A549 treated with GW870086 at 1 μM for 4 hours (cell line): ENCODE data around the gene CDHR2. TPM values are rescaled to one million over a fixed set of nuclear protein-coding genes. Genes with fewer than 3 reads are reported as not detected.

Experiments used
- total RNA-seq: library from RNA; stranded (reverse); fragments of 200-300 nt; extraction: Qiagen RNA extraction; gene quantifications from 5 replicates; pipeline ENCODE4 v1.2.3, GENCODE V29; 2022; ENCODE audit warnings: low read depth

The CDHR2 gene
- 0.06 to 0.33 TPM (median 0.14 TPM) in 4 of 5 replicates, not detected in the other for total RNA-seq

DNA sequence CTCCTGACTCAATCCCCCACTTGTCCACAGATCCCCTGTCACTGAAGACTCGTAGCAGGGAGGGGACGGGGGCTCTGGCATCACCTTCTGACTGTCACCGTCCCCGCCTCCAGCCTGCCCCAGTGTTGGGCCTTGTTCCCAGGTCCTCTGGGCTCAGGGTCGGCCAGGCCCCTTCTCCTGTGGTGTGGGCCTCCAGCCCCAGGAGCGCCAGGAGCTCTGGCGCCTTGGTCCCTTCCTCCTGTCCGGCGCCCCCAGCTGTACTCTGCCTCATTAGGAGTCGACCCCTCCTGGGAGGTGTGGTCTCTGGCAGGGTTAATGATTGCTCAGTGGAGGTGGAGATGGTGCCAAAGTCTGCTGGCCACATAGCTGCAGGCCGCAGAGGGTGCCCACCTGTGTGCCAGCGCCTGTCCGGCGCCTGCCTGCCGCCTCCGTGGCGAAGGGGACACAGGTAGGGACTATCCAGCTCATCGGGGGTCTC, at the start of gene CDHR2:
CDHR2 (plus strand) TSS at position 376 of the 478 bp plus-strand sequence. CDS start 16,011 bp downstream, outside the sequence.

GRCh38 chr5:176536902-176537553, 12.1 kb upstream of the CDHR2 start, which contains the start of gene RNF44:
TSS of gene RNF44 (minus strand) at chr5:176537402. CDS start at chr5:176532472, 4,930 bp downstream.

DNA sequence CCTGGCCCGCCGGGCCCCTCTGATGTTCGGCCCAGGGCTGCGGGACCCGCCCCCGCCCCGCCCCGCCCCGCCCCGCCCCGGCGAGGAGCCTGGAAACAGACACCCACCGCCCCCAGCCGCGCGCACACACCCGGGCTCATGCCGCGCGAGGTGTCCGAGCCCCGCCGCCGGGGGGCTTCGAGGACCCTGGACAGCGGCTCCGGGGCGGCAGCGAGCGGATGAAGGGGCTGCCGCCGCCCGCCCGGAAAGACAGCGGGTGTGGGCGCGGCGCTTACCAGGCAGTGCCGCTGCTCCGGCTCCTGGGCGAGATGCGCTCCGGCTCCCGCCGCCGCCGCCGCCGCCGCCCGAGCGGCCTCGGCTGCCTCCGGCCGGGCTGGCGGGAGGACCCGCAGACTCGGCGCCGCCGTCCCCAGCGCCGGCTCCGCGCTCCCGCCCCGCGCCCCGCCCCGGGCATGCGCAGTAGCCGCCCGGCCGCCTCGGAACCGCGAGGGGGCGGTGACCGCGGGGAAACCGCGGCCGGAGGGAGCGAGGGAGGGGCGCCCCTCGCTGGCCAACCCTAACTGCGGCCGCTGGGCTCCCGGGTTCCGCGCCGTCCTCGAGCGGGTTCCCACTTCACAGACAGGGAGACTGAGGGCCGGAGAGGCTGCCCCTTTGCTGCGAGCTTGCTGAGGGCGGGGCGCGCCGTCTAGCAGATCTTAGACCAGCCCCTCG, 60.7 kb downstream of the CDHR2 start, which contains the start of gene GPRIN1:
GPRIN1 (minus strand) TSS at position 433 of the 711 bp plus-strand sequence. CDS start 10,322 bp downstream, outside the sequence.

DNA sequence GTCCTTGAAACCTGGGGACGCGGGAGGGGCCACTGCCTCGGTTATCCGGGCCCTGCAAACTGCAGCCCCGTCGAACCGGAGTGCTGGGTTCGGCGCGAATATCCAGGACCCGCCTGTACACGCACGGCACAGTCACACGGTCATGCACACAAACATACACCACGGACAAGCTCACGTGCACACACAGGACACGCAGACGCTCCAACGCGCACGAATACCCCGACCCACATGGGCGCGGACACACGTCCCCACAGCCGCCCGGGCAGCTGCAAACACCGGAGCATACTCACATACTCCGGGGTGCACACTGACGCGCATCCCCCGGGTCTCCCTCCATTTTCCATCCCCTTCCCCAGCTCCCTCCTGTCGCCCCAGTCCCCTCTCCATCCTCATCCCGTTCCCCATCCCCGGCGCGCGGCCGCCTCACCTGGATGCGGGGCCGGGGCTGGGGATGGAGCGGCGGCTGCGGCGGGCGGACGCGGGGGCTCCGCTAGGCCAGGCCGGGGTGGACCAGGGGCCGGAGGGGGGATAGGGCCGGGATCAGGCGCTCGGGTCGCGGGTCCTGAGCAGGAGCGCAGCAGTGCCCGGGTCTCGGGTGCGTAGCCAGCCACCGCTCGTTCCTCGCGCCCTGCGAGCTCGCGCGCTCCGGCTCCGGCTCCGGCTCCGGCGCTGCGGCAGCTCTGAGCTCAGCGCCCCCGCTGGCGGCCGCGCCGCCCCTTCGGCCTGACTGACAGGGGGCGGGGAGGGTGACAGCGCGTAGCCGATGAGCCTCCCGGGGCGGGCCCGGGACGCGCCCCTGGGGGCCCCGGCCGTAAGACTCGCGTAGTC, 80.9 kb downstream of the CDHR2 start, which contains the start of the genes EIF4E1B and SNCB:
EIF4E1B (plus strand) TSS at position 823 of the 828 bp plus-strand sequence. CDS start 12,113 bp downstream, outside the sequence.
SNCB (minus strand) TSS at position 682 of the 828 bp plus-strand sequence. CDS start 880 bp downstream, outside the sequence.

Other genes starting within 250 kb of the CDHR2 start
- 64.0 to 83.7 TPM (median 79.6 TPM) in 5 replicates for gene KIAA1191, start 187.6 kb upstream of the CDHR2 start, total RNA-seq
- gene ARL10, start 183.9 kb upstream of the CDHR2 start, total RNA-seq = 0.28 to 1.4 TPM (median 0.73 TPM) in 5 replicates
- gene NOP16, start 160.7 kb upstream of the CDHR2 start, total RNA-seq = 115 to 140 TPM (median 125 TPM) in 5 replicates
- 248 to 281 TPM (median 257 TPM) in 5 replicates for gene HIGD2A, start 160.6 kb upstream of the CDHR2 start, total RNA-seq
- 90.6 to 145 TPM (median 134 TPM) in 5 replicates for gene CLTB, start 132.8 kb upstream of the CDHR2 start, total RNA-seq
- gene FAF2, start 101.0 kb upstream of the CDHR2 start, total RNA-seq = 45.9 to 49.2 TPM (median 47.7 TPM) in 5 replicates
- 24.3 to 36.3 TPM (median 34.6 TPM) in 5 replicates for gene RNF44, start 11.9 kb upstream of the CDHR2 start, total RNA-seq
- gene GPRIN1, start 60.8 kb downstream of the CDHR2 start, total RNA-seq = 6.9 to 9.5 TPM (median 8.6 TPM) in 5 replicates
- 0.74 to 1.3 TPM (median 0.96 TPM) in 5 replicates for gene SNCB, start 81.2 kb downstream of the CDHR2 start, total RNA-seq
- gene EIF4E1B, start 81.3 kb downstream of the CDHR2 start, total RNA-seq = not detected in 5 replicates
- 54.6 to 69.3 TPM (median 65.3 TPM) in 5 replicates for gene TSPAN17, start 98.1 kb downstream of the CDHR2 start, total RNA-seq